Upper lobe of right lung (tissue), 1 donor: ENCODE measurements around the gene HOXD4. TPM values are rescaled to one million over a fixed set of nuclear protein-coding genes. Genes with fewer than 3 reads are reported as not detected.

Experiments used
- ATAC-seq: fragments of 200-7000 bp; cut with Tn5 transposase; one replicate; pipeline ENCODE4 v1.9.1; 2020; ENCODE audit warnings: mild to moderate bottlenecking, moderate library complexity
- DNase-seq: peaks from one replicate; pipeline ENCODE4 v3.0.0-alpha.2; 2020
- H3K27ac ChIP-seq: fragments of 200-600 bp; one replicate; pipeline ENCODE4 v1.8.0; 2022
- H3K27me3 ChIP-seq: fragments of 200-600 bp; one replicate; pipeline ENCODE4 v1.8.0; 2022; ENCODE audit warnings: mild to moderate bottlenecking
- H3K36me3 ChIP-seq: fragments of 200-600 bp; one replicate; pipeline ENCODE4 v1.8.0; 2022
- H3K4me1 ChIP-seq: fragments of 200-600 bp; one replicate; pipeline ENCODE4 v1.8.0; 2022
- H3K4me3 ChIP-seq: fragments of 200-600 bp; one replicate; pipeline ENCODE4 v1.8.0; 2022; ENCODE audit warnings: mild to moderate bottlenecking
- H3K9me3 ChIP-seq: fragments of 200-600 bp; one replicate; pipeline ENCODE4 v1.8.0; 2022
- intact Hi-C: fragments of 100-400 bp; cut with DNase I; formaldehyde crosslinking; loops from one replicate; pipeline ENCODE4 v1.11.0; 2022
- total RNA-seq: library from RNA; stranded (reverse); fragmentation: NEBNext Ultra II Directional; extraction: Animal tissue kit (Norgen Biotek cat#: 25700); gene quantifications from one replicate; pipeline ENCODE4 v1.2.1, GENCODE V29; 2021
- TF ChIP-seq, protein P1 (sequence below): fragments of 200-600 bp; IDR thresholded peaks from one replicate; pipeline ENCODE4 v1.8.0; 2022; ENCODE audit warnings: antibody characterized with exemption
- donor health status: DM: no; HTN: yes; CAD: no; lungs with severe emphysema.

The HOXD4 gene
- total RNA-seq, 1 donor from 2014 or later = 0.84 TPM

DNA sequence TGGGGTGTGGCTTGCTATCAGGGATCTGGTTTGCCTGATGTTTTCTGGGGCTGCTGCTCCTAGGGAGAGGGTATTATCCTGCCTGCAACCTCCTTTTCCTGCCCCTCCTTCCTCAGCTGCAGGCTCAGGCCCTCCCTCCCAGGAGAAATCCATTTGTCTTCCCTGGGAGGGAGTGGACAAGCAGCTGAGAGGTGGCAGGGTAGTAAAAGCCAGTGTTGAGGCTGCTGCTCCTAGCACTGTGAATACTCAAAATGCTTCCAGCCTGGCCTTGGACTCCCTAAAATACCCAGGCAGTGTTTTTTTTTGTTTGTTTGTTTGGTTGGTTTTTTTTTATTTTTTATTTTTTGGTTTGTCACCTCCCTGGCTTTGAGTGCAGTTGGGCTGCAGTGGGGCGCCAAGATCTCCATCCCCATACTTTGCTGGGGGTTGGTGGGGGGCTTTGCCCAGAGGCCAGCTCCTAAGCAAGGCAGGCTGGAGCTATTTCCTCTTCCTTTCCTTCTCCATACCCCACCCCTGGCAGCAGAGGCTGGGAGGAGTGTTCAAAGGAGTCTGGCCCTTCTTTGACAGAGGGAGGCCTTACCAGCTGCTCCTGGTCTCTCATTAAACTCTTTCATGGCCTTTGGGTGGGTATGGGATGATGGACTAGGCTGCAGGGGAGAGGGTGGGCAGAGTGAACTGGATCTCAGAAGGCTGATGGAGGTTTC is 19.4 kb downstream of the HOXD4 start:
- no peak overlapping the region for H3K4me3 ChIP-seq
- no peaks in the 10 kb centered on the region for H3K9me3 ChIP-seq
- DNase-seq (no peak), ATAC-seq (no peak)
- peaks cover 7% of the 10 kb centered on the region for H3K4me1 ChIP-seq
- no peak overlapping the region for H3K27ac ChIP-seq
- TF ChIP-seq, protein P1, sequence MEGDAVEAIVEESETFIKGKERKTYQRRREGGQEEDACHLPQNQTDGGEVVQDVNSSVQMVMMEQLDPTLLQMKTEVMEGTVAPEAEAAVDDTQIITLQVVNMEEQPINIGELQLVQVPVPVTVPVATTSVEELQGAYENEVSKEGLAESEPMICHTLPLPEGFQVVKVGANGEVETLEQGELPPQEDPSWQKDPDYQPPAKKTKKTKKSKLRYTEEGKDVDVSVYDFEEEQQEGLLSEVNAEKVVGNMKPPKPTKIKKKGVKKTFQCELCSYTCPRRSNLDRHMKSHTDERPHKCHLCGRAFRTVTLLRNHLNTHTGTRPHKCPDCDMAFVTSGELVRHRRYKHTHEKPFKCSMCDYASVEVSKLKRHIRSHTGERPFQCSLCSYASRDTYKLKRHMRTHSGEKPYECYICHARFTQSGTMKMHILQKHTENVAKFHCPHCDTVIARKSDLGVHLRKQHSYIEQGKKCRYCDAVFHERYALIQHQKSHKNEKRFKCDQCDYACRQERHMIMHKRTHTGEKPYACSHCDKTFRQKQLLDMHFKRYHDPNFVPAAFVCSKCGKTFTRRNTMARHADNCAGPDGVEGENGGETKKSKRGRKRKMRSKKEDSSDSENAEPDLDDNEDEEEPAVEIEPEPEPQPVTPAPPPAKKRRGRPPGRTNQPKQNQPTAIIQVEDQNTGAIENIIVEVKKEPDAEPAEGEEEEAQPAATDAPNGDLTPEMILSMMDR = no peak
- no peaks in the 10 kb centered on the region for H3K36me3 ChIP-seq
- intact Hi-C loops = no loop called here
- H3K27me3 ChIP-seq = peaks cover 91% of the 10 kb centered on the region

DNA sequence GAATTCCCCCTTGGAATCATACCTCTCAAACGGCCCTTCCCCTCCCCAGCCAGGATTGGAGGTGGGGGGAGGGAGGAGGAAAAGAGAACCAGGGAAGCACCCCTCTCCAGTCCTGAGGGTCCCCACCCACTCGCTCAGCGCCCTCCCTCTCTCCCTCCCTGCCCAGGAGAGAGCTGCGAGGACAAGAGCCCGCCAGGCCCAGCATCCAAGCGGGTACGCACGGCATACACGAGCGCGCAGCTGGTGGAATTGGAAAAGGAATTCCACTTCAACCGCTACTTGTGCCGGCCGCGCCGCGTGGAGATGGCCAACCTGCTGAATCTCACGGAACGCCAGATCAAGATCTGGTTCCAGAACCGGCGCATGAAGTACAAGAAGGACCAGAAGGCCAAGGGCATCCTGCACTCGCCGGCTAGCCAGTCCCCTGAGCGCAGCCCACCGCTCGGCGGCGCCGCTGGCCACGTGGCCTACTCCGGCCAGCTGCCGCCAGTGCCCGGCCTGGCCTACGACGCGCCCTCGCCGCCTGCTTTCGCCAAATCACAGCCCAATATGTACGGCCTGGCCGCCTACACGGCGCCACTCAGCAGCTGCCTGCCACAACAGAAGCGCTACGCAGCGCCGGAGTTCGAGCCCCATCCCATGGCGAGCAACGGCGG is 20.1 kb downstream of the HOXD4 start:
- Histone ChIP-seq H3K9me3 (no peaks in the 10 kb centered on the region), H3K27me3 (peaks cover 89% of the 10 kb centered on the region), H3K4me1 (peaks cover 7% of the 10 kb centered on the region), H3K36me3 (no peaks in the 10 kb centered on the region), H3K4me3 (no peak overlapping the region), H3K27ac (no peak overlapping the region)
- ATAC-seq = peak; percentile 59
- TF ChIP-seq, protein P1 = no peak
- intact Hi-C loops = no loop called here
- peak; percentile 67 for DNase-seq

DNA sequence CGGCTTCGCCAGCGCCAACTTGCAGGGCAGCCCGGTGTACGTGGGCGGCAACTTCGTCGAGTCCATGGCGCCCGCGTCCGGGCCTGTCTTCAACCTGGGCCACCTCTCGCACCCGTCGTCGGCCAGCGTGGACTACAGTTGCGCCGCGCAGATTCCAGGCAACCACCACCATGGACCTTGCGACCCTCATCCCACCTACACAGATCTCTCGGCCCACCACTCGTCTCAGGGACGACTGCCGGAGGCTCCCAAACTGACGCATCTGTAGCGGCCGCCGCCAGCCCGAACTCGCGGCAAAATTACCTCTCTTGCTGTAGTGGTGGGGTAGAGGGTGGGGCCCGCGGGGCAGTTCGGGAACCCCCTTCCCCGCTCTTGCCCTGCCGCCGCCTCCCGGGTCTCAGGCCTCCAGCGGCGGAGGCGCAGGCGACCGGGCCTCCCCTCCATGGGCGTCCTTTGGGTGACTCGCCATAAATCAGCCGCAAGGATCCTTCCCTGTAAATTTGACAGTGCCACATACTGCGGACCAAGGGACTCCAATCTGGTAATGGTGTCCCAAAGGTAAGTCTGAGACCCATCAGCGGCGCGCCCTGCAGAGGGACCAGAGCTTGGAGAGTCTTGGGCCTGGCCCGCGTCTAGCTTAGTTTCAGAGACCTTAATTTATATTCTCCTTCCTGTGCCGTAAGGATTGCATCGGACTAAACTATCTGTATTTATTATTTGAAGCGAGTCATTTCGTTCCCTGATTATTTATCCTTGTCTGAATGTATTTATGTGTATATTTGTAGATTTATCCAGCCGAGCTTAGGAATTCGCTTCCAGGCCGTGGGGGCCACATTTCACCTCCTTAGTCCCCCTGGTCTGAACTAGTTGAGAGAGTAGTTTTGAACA is 20.9 kb downstream of the HOXD4 start:
- ATAC-seq (no peak), DNase-seq (no peak)
- H3K9me3 ChIP-seq = no peaks in the 10 kb centered on the region
- no peak overlapping the region for H3K27ac ChIP-seq
- H3K27me3 ChIP-seq = peaks cover 85% of the 10 kb centered on the region
- H3K4me1 ChIP-seq = peaks cover 7% of the 10 kb centered on the region
- intact Hi-C loops = no loop called here
- H3K4me3 ChIP-seq = no peak overlapping the region
- no peaks in the 10 kb centered on the region for H3K36me3 ChIP-seq
- TF ChIP-seq, protein P1 = no peak

DNA sequence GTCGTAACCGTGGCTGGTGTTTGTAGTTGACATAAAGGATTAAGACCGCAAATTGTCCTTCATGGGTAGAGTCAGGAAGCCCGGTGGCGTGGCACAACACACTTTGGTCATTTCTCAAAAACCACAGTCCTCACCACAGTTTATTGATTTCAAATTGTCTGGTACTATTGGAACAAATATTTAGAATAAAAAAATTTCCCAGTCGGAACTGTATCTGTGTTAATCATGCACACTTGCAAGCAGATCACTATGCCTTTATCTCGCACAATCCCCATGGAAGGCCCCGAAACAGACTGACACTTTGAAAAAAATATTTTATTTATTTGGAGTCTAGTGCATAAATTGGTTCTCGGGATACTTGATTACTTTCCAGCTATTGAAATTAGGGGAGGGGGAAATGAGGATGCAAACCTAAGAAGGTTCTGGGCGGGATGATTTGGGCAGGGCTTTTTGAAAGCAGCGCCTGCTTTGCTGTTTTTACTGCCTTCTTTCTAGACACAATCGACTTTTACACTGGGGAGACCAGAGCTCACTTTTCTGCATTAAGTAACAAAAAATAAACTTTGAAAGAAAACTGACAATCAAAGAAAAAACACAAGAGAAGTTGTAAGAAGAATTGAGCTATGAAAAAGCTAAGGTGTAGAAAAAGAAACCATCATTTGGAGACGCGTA is 21.7 kb downstream of the HOXD4 start:
- Histone ChIP-seq H3K9me3 (no peaks in the 10 kb centered on the region), H3K27me3 (peaks cover 85% of the 10 kb centered on the region), H3K27ac (no peak overlapping the region), H3K36me3 (no peaks in the 10 kb centered on the region), H3K4me3 (no peak overlapping the region), H3K4me1 (peaks cover 12% of the 10 kb centered on the region)
- TF ChIP-seq, protein P1 = no peak
- DNase-seq (no peak), ATAC-seq (no peak)
- intact Hi-C loops = no loop called here

DNA sequence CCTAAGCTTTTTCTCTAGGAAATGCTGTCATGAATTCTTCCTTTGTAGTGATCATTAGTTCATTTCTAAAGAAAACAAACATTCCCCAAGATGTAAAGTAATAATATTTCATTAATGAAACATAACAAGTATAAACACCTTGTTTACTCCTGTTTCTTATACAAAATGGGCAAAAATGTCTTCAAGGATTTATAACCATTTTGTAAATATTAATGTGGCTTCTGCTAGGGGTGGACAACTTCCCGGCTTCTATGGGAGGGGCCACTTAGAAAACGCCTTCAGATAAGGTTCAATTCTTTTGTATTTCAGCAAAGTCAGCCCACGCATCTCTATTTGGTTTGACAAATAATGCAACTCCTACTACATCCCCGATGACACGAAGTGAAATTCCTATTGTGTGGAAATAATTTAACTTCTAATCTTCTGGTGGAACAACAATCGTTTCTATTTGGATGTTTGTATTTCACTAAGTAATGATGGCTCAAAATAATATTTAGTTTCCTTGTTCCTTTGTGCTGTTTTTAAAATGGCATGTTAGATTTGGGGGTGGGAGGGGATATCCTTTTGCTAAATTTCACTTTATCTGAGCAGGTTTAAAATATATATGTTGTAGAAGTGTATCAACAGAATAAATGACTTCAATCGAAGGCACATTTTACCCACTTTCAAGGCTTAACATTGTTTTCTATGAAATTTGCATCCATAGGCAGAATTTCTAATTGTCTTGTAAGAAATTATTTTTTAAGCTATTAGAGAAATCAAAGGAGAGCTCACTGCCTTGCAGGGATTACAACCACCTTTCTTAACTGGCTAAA is 22.4 kb downstream of the HOXD4 start:
- no peak for DNase-seq
- H3K4me1 ChIP-seq = peaks cover 14% of the 10 kb centered on the region
- H3K4me3 ChIP-seq = no peak overlapping the region
- H3K36me3 ChIP-seq = no peaks in the 10 kb centered on the region
- intact Hi-C loops = no loop called here
- ATAC-seq = no peak
- no peak overlapping the region for H3K27ac ChIP-seq
- H3K9me3 ChIP-seq = no peaks in the 10 kb centered on the region
- peaks cover 87% of the 10 kb centered on the region for H3K27me3 ChIP-seq
- TF ChIP-seq, protein P1 = no peak
